ENCODE measurements around the gene RALGAPA2. TPM values are rescaled to one million over a fixed set of nuclear protein-coding genes. Genes with fewer than 3 reads are reported as not detected.

The RALGAPA2 gene
- polyA plus RNA-seq, 1 of the 3 experiments (the other 2 are of a cell fraction), result 1.0 TPM

- Histone ChIP-seq H3F3A (replicated peaks; ENCODE audit: insufficient read depth) (no peaks in the 10 kb centered on the region), H3K4me2 (no peak overlapping the region), H3K79me2 (ENCODE audit: insufficient read depth) (no peaks in the 10 kb centered on the region), H3K9me3 (no peaks in the 10 kb centered on the region), H3K9me2 (no peaks in the 10 kb centered on the region), H3K9ac (no peak overlapping the region), H3K36me3 (replicated peaks in 1 of 2; ENCODE audit: control insufficient read depth in 1 of 2, insufficient read depth in 2 of 2, low read length in 1 of 2) (no peaks in the 10 kb centered on the region), H3K27me3 (ENCODE audit: insufficient read depth) (no peaks in the 10 kb centered on the region), H3K4me3 (ENCODE audit: low read depth in 2 of 2, low read length in 1 of 2) (no peak overlapping the region), H4K20me1 (ENCODE audit: insufficient read depth) (no peaks in the 10 kb centered on the region), H3K27ac (ENCODE audit: low read depth in 2 of 2, low read length in 1 of 2) (no peak overlapping the region), H3K4me1 (ENCODE audit: control insufficient read depth in 1 of 2, insufficient read depth in 2 of 2, low read depth in 1 of 2, low read length in 1 of 2) (no peaks in the 10 kb centered on the region), H2AFZ (ENCODE audit: low read depth) (no peak overlapping the region)
- ChIA-PET POLR2A (no interaction called here), CTCF (no interaction called here)
- no peak for DNase-seq
- no peak for TF ChIP-seq ELF1 (IDR thresholded peaks at IDR 0.05)
- no peak for TF ChIP-seq SIN3A (IDR thresholded peaks at IDR 0.05; ENCODE audit: borderline replicate concordance, low read depth, low read length)
- TF ChIP-seq FOSL2 (IDR thresholded peaks at IDR 0.05; ENCODE audit: borderline replicate concordance, low read depth), result no peak
- TF ChIP-seq TCF12 (IDR thresholded peaks at IDR 0.05), result no peak
- TF ChIP-seq EZH2phosphoT487 (IDR thresholded peaks at IDR 0.05; ENCODE audit: borderline replicate concordance, low read depth), result no peak
- no peak for TF ChIP-seq RFX5 (IDR thresholded peaks at IDR 0.05; ENCODE audit: low read length)
- no peak for TF ChIP-seq RXRA (IDR thresholded peaks at IDR 0.05; ENCODE audit: borderline replicate concordance, low read depth)
- TF ChIP-seq JUND (IDR thresholded peaks at IDR 0.05), result no peak
- no peak for TF ChIP-seq FOXJ3 (CRISPR knock-in tag; IDR thresholded peaks at IDR 0.05)
- 11% methylated on average over 3 of the region's 3 CpGs for WGBS (ENCODE audit: low lambda C conversion rate)
Measured at GRCh38 chr20:20353576-20353975, 358.9 kb downstream of the RALGAPA2 start.

- Histone ChIP-seq H3K4me3 (ENCODE audit: low read depth in 2 of 2, low read length in 1 of 2) (no peak overlapping the region), H2AFZ (ENCODE audit: low read depth) (no peak overlapping the region), H3K9me2 (no peaks in the 10 kb centered on the region), H3K9me3 (0 out of 2 replicates have a peak, but pooled peaks cover 4% of the 10 kb centered on the region), H3F3A (replicated peaks; ENCODE audit: insufficient read depth) (no peaks in the 10 kb centered on the region), H3K9ac (no peak overlapping the region), H4K20me1 (ENCODE audit: insufficient read depth) (no peaks in the 10 kb centered on the region), H3K4me2 (no peak overlapping the region), H3K79me2 (ENCODE audit: insufficient read depth) (no peaks in the 10 kb centered on the region), H3K4me1 (ENCODE audit: control insufficient read depth in 1 of 2, insufficient read depth in 2 of 2, low read depth in 1 of 2, low read length in 1 of 2) (peaks cover 0 to 13% of the 10 kb centered on the region in 2 experiments; a peak in 2 of 4 replicates), H3K27ac (ENCODE audit: low read depth in 2 of 2, low read length in 1 of 2) (no peak overlapping the region), H3K36me3 (replicated peaks in 1 of 2; ENCODE audit: control insufficient read depth in 1 of 2, insufficient read depth in 2 of 2, low read length in 1 of 2) (no peaks in the 10 kb centered on the region), H3K27me3 (ENCODE audit: insufficient read depth) (no peaks in the 10 kb centered on the region; the same call in 1 of the 2 replicates)
- ChIA-PET POLR2A (no interaction called here), CTCF (no interaction called here)
- TF ChIP-seq MAX (IDR thresholded peaks at IDR 0.05; ENCODE audit: low read depth), result no peak
- no peak for TF ChIP-seq RXRA (IDR thresholded peaks at IDR 0.05; ENCODE audit: borderline replicate concordance, low read depth)
- TF ChIP-seq ELF1 (IDR thresholded peaks at IDR 0.05), result no peak
- TF ChIP-seq FOXJ3 (CRISPR knock-in tag; IDR thresholded peaks at IDR 0.05), result no peak
- TF ChIP-seq, protein P1, sequence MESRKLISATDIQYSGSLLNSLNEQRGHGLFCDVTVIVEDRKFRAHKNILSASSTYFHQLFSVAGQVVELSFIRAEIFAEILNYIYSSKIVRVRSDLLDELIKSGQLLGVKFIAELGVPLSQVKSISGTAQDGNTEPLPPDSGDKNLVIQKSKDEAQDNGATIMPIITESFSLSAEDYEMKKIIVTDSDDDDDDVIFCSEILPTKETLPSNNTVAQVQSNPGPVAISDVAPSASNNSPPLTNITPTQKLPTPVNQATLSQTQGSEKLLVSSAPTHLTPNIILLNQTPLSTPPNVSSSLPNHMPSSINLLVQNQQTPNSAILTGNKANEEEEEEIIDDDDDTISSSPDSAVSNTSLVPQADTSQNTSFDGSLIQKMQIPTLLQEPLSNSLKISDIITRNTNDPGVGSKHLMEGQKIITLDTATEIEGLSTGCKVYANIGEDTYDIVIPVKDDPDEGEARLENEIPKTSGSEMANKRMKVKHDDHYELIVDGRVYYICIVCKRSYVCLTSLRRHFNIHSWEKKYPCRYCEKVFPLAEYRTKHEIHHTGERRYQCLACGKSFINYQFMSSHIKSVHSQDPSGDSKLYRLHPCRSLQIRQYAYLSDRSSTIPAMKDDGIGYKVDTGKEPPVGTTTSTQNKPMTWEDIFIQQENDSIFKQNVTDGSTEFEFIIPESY (IDR thresholded peaks at IDR 0.05; ENCODE audit: borderline replicate concordance, low read depth), result no peak
- TF ChIP-seq MXI1 (IDR thresholded peaks at IDR 0.05; ENCODE audit: low read depth, low read length), result no peak
- no peak for TF ChIP-seq FOSL2 (IDR thresholded peaks at IDR 0.05; ENCODE audit: borderline replicate concordance, low read depth)
- no peak for TF ChIP-seq NRF1 (IDR thresholded peaks at IDR 0.05; ENCODE audit: low read depth, low read length)
- TF ChIP-seq EZH2phosphoT487 (IDR thresholded peaks at IDR 0.05; ENCODE audit: borderline replicate concordance, low read depth), result no peak
- TF ChIP-seq NFIC (IDR thresholded peaks at IDR 0.05; ENCODE audit: borderline replicate concordance), result no peak
- no peak for TF ChIP-seq RFX5 (IDR thresholded peaks at IDR 0.05; ENCODE audit: low read length)
- TF ChIP-seq TAF1 (IDR thresholded peaks at IDR 0.05; ENCODE audit: borderline replicate concordance, low read depth, low read length), result no peak
- TF ChIP-seq EP300 (IDR thresholded peaks at IDR 0.05; ENCODE audit: borderline replicate concordance in 1 of 2, low read depth in 1 of 2, low read length in 1 of 2), result no peak
- DNase-seq, result no peak
- 38% methylated on average over 4 of the region's 4 CpGs for WGBS (ENCODE audit: low lambda C conversion rate)
Measured at GRCh38 chr20:20344476-20344875, 368.0 kb downstream of the RALGAPA2 start.
